Stimulated activated CD4-positive, alpha-beta T cell treated with anti-CD3 and anti-CD28 coated beads, Interleukin-4, amount 100 ng/mL, for 1 hour (primary cell): ENCODE data around the gene RBFA.

Experiments
- DNase-seq: peaks from one replicate; pipeline ENCODE4 v3.0.0-alpha.2; 2020

Gene RBFA

DNA sequence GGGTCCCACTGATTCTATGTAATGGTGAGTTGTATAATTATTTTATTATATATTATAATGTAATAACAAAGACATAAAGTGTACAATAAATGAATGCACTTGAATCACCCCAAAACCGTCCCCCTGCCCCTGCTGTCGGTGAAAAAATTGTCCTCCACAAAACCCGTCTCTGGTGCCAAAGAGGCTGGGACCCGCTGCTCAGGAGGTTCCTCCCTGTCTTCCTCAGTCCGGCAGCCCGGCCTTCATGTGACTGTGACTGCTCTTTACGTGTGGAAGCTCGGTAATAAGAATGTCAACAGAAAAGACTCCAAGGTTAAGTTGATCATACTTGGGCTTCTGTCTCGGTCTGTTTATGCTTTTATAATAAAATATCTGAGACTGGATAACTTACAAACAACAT lies 42.1 kb downstream of the RBFA start:
- no peak for DNase-seq

DNA sequence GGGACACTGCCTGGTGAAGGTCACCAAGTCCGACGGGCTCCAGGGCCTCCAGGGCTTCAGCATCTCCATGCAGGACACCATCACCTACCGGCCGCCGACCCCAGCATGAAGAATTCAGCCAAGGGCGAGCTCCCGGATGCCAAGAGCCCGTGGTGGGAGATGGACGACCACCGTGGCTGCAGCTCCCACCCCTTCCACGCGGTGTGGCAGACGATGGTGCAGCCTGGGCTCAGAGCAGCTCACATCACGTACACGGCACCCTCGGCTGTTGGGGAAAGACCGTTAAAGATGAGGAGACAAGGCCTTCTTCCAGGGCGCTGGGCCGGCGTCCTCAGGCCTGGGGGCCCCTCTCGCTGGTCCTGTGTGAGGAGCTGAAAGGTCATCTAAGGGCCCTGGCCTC lies 43.6 kb downstream of the RBFA start:
- DNase-seq = no peak
